HL-60 (cell line): ENCODE measurements around the gene CISD2.

Experiments
- GABPA ChIP-seq: IDR thresholded peaks from 2 replicates; pipeline ENCODE4 v1.6.1; 2012; ENCODE audit warnings: low read depth
- POLR2AphosphoS5 ChIP-seq: IDR thresholded peaks from 2 replicates; pipeline ENCODE4 v1.6.1; 2012; ENCODE audit warnings: low read depth
- TF ChIP-seq, protein P1 (sequence below): IDR thresholded peaks from one replicate; pipeline ENCODE4 v1.5.1; 2011; ENCODE audit warnings: low read length, control low read depth, inconsistent platforms; ENCODE audit not compliant: insufficient read depth
- TF ChIP-seq, protein P2 (sequence below): IDR thresholded peaks from 2 replicates; pipeline ENCODE4 v1.6.1; 2012; ENCODE audit warnings: low read depth; ENCODE audit not compliant: insufficient replicate concordance

DNA sequence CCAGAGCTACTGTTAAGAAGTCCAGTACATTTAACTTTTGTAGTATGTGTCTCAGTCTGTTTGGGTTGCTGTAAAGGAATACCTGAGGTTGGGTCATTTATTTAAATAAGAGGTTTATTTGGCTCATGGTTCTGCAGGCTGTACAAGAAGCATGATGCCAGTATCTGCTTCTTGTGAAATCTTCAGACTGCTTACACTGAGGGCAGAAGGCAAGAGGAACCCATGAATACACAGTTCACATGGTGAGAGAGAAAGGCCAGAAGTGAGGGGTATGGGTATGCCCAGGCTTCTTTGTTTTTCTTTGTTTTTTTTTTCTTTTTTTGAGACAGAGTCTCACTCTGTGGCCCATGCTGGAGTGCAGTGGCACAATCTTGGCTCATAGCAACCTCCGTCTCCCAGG lies 6.0 kb upstream of the CISD2 start:
- TF ChIP-seq, protein P1, sequence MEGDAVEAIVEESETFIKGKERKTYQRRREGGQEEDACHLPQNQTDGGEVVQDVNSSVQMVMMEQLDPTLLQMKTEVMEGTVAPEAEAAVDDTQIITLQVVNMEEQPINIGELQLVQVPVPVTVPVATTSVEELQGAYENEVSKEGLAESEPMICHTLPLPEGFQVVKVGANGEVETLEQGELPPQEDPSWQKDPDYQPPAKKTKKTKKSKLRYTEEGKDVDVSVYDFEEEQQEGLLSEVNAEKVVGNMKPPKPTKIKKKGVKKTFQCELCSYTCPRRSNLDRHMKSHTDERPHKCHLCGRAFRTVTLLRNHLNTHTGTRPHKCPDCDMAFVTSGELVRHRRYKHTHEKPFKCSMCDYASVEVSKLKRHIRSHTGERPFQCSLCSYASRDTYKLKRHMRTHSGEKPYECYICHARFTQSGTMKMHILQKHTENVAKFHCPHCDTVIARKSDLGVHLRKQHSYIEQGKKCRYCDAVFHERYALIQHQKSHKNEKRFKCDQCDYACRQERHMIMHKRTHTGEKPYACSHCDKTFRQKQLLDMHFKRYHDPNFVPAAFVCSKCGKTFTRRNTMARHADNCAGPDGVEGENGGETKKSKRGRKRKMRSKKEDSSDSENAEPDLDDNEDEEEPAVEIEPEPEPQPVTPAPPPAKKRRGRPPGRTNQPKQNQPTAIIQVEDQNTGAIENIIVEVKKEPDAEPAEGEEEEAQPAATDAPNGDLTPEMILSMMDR, result no peak
- TF ChIP-seq, protein P2, sequence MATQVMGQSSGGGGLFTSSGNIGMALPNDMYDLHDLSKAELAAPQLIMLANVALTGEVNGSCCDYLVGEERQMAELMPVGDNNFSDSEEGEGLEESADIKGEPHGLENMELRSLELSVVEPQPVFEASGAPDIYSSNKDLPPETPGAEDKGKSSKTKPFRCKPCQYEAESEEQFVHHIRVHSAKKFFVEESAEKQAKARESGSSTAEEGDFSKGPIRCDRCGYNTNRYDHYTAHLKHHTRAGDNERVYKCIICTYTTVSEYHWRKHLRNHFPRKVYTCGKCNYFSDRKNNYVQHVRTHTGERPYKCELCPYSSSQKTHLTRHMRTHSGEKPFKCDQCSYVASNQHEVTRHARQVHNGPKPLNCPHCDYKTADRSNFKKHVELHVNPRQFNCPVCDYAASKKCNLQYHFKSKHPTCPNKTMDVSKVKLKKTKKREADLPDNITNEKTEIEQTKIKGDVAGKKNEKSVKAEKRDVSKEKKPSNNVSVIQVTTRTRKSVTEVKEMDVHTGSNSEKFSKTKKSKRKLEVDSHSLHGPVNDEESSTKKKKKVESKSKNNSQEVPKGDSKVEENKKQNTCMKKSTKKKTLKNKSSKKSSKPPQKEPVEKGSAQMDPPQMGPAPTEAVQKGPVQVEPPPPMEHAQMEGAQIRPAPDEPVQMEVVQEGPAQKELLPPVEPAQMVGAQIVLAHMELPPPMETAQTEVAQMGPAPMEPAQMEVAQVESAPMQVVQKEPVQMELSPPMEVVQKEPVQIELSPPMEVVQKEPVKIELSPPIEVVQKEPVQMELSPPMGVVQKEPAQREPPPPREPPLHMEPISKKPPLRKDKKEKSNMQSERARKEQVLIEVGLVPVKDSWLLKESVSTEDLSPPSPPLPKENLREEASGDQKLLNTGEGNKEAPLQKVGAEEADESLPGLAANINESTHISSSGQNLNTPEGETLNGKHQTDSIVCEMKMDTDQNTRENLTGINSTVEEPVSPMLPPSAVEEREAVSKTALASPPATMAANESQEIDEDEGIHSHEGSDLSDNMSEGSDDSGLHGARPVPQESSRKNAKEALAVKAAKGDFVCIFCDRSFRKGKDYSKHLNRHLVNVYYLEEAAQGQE, result no peak
- TF ChIP-seq POLR2AphosphoS5, result no peak
- no peak for TF ChIP-seq GABPA
